ENCODE results near the gene SMC4. TPM values are rescaled to one million over a fixed set of nuclear protein-coding genes. Genes with fewer than 3 reads are reported as not detected.

Gene SMC4
- total RNA-seq, 1 experiment from 2014 or later, result 58.0 TPM

Small RNAs within 50 kb of the gene (small RNA-seq; reads per million reads assigned to genes)
- gene MIR15B, result 0.41 to 33.9 reads per million in 2 experiments
- gene MIR16-2, result 0.08 to 5.8 reads per million in 2 experiments
- 0 reads per million in 2 experiments for gene RNU7-136P

Other genes starting within 250 kb of the SMC4 start
- gene C3orf80, start 174.2 kb upstream of the SMC4 start, total RNA-seq (2014; rRNA removed; shearing (Covaris generic)), result 0.21 and 0.40 TPM in 2 replicates
- 12.8 and 19.3 TPM in 2 replicates for gene IFT80, start 425 bp upstream of the SMC4 start, total RNA-seq (2014; rRNA removed; shearing (Covaris generic))
- 3.2 and 9.3 TPM in 2 replicates for gene TRIM59, start 50.1 kb downstream of the SMC4 start, total RNA-seq (2014; rRNA removed; shearing (Covaris generic))
- 27.2 and 29.8 TPM in 2 replicates for gene KPNA4, start 165.9 kb downstream of the SMC4 start, total RNA-seq (2014; rRNA removed; shearing (Covaris generic))